Measurements from ENCODE around the gene CMPK2. TPM values are rescaled to one million over a fixed set of nuclear protein-coding genes. Genes with fewer than 3 reads are reported as not detected.

The CMPK2 gene
- total RNA-seq (2022) (26.6 and 76.6 TPM in 2 replicates), Bru-seq, nascent RNA (percentile 88 among the genes with signal in this experiment), BruChase-seq, experiment 1, labeled RNA remaining after a 6-hour chase (percentile 80 among the genes with signal in this experiment), BruChase-seq, experiment 2, labeled RNA remaining after a 2-hour chase (percentile 62 among the genes with signal in this experiment)
- long read RNA-seq, transcript CMPK2-201 (5 exons, 2,884 nt): major isoform, 94 of 165 reads
- long read RNA-seq, transcript CMPK2-206 (5 exons, 2,417 nt): minor isoform, 35 of 165 reads
- long read RNA-seq, partial matches to known transcripts: 8 of 165 reads
- long read RNA-seq, other reads (novel, unspliced or antisense): 27 of 165 reads

GRCh38 chr2:6865346-6866274, at the start of gene CMPK2:
CMPK2 (minus strand) TSS chr2:6865907; CDS start chr2:6865696, 211 bp downstream.
- TF ChIP-seq CTCF (IDR thresholded peaks at IDR 0.05; ENCODE audit: unreplicated experiment): no peak
- H3K27me3 Mint-ChIP-seq (ENCODE audit: unreplicated experiment): no peaks in the 10 kb centered on the region
- H3K36me3 Mint-ChIP-seq (ENCODE audit: insufficient read depth, unreplicated experiment): peaks cover 9% of the 10 kb centered on the region
- peak within 1 kb of the TSS; percentile 47 for H3K27ac Mint-ChIP-seq (ENCODE audit: unreplicated experiment)
- H3K9me3 Mint-ChIP-seq (ENCODE audit: low read depth, unreplicated experiment): no peaks in the 10 kb centered on the region
- H3K4me3 Mint-ChIP-seq (ENCODE audit: low read depth, unreplicated experiment): peak within 1 kb of the TSS; percentile 78
- CTCF ChIA-PET: interaction anchor here (1.0 to 1.2 kb wide), 2 partner anchors 12 to 67 kb away, joined by 3 read pairs; no protein-coding TSS in a partner anchor
- no TSS peak for BruUV-seq (replicated peaks)
- peak; percentile 71 for DNase-seq
- intact Hi-C loops (cut with micrococcal nuclease; ENCODE audit: unreplicated experiment): loop anchor here (1.0 kb wide), 1 partner anchor 39 kb away; no protein-coding TSS in a partner anchor
- H3K4me1 Mint-ChIP-seq (ENCODE audit: low read depth, unreplicated experiment): peaks cover 14% of the 10 kb centered on the region

GRCh38 chr2:6915399-6915798, 49.7 kb upstream of the CMPK2 start:
- Mint-ChIP-seq H3K27ac (ENCODE audit: unreplicated experiment) (no peak overlapping the region), H3K9me3 (ENCODE audit: low read depth, unreplicated experiment) (no peaks in the 10 kb centered on the region), H3K36me3 (ENCODE audit: insufficient read depth, unreplicated experiment) (peaks cover 18% of the 10 kb centered on the region), H3K4me3 (ENCODE audit: low read depth, unreplicated experiment) (no peak overlapping the region), H3K27me3 (ENCODE audit: unreplicated experiment) (no peaks in the 10 kb centered on the region), H3K4me1 (ENCODE audit: low read depth, unreplicated experiment) (peaks cover 36% of the 10 kb centered on the region)
- DNase-seq: no peak
- intact Hi-C loops (cut with micrococcal nuclease; ENCODE audit: unreplicated experiment): no loop called here
- CTCF ChIA-PET: interaction anchor here (1.0 to 1.6 kb wide), 6 partner anchors 31 to 130 kb away, joined by 3 to 6 read pairs (median 4); no protein-coding TSS in a partner anchor
- TF ChIP-seq CTCF (IDR thresholded peaks at IDR 0.05; ENCODE audit: unreplicated experiment): no peak
- no TSS peak for BruUV-seq (replicated peaks)

GRCh38 chr2:6914828-6915227, 49.1 kb upstream of the CMPK2 start:
- no peak overlapping the region for H3K4me3 Mint-ChIP-seq (ENCODE audit: low read depth, unreplicated experiment)
- H3K27ac Mint-ChIP-seq (ENCODE audit: unreplicated experiment): peak overlapping the region; percentile 40
- CTCF ChIA-PET: interaction anchor here (0.8 to 1.6 kb wide), 7 partner anchors 9 to 120 kb away, joined by 3 to 6 read pairs (median 4); no protein-coding TSS in a partner anchor
- DNase-seq: peak; percentile 62
- H3K4me1 Mint-ChIP-seq (ENCODE audit: low read depth, unreplicated experiment): peaks cover 35% of the 10 kb centered on the region
- intact Hi-C loops (cut with micrococcal nuclease; ENCODE audit: unreplicated experiment): no loop called here
- H3K9me3 Mint-ChIP-seq (ENCODE audit: low read depth, unreplicated experiment): no peaks in the 10 kb centered on the region
- BruUV-seq (replicated peaks): no TSS peak
- H3K27me3 Mint-ChIP-seq (ENCODE audit: unreplicated experiment): no peaks in the 10 kb centered on the region
- no peak for TF ChIP-seq CTCF (IDR thresholded peaks at IDR 0.05; ENCODE audit: unreplicated experiment)
- peaks cover 15% of the 10 kb centered on the region for H3K36me3 Mint-ChIP-seq (ENCODE audit: insufficient read depth, unreplicated experiment)

GRCh38 chr2:6913415-6914157, 47.9 kb upstream of the CMPK2 start:
- intact Hi-C loops (cut with micrococcal nuclease; ENCODE audit: unreplicated experiment): no loop called here
- DNase-seq: no peak
- Mint-ChIP-seq H3K9me3 (ENCODE audit: low read depth, unreplicated experiment) (no peaks in the 10 kb centered on the region), H3K27ac (ENCODE audit: unreplicated experiment) (no peak overlapping the region), H3K36me3 (ENCODE audit: insufficient read depth, unreplicated experiment) (peaks cover 10% of the 10 kb centered on the region), H3K4me1 (ENCODE audit: low read depth, unreplicated experiment) (peaks cover 34% of the 10 kb centered on the region), H3K27me3 (ENCODE audit: unreplicated experiment) (no peaks in the 10 kb centered on the region), H3K4me3 (ENCODE audit: low read depth, unreplicated experiment) (no peak overlapping the region)
- TF ChIP-seq CTCF (IDR thresholded peaks at IDR 0.05; ENCODE audit: unreplicated experiment): no peak
- no TSS peak for BruUV-seq (replicated peaks)
- CTCF ChIA-PET: interaction anchor here (1.6 kb wide), 1 partner anchor 101 kb away, joined by 5 read pairs; no protein-coding TSS in a partner anchor

Data from Calu3 (cell line).